K562 (cell line): ENCODE measurements around the gene NTN3. TPM values are rescaled to one million over a fixed set of nuclear protein-coding genes. Genes with fewer than 3 reads are reported as not detected.

ENCODE experiments used
- ATAC-seq: fragments of 200-7000 bp; cut with Tn5 transposase; 3 replicates; pipeline ENCODE4 v1.9.1; 2020; ENCODE audit warnings: moderate library complexity
- BruUV-seq: library from RNA; stranded (reverse); fragments of 400-500 nt; replicated peaks from 2 replicates; lab custom pipeline; 2021; lab: Mats Ljungman, UMichigan
- CTCF ChIA-PET: fragments of 300-600 bp; formaldehyde crosslinking; extraction: SDS; loops from one replicate; lab custom pipeline; 2021; ENCODE audit warnings: low intra/inter-chr PET ratio; lab: Yijun Ruan, JAX
- POLR2A ChIA-PET: fragments of 300-600, 350-650 bp; sonication (Branson Sonifier 250); formaldehyde crosslinking; extraction: SDS; loops from one replicate; lab custom pipeline; 2021; ENCODE audit warnings: antibody characterized with exemption, inconsistent platforms; lab: Yijun Ruan, JAX
- DNase-seq, 4 experiments: peaks; one replicate each; pipeline versions ENCODE4 v3.0.0 to v3.0.0-alpha.2; 2011 to 2018; ENCODE audit warnings: low spot score in 3 of 4, mixed read lengths in 3 of 4; ENCODE audit errors: extremely low read depth in 1 of 4
- FAIRE-seq: peaks from 2 replicates; lab custom pipeline; 2011; peaks lifted over from hg19 to GRCh38; lab: Jason Lieb, UNC
- H2AFZ ChIP-seq: 2 replicates; pipeline ENCODE4 v1.6.0; 2011; ENCODE audit warnings: low read depth, low read length, control low read depth, inconsistent platforms
- H3K27ac ChIP-seq: fragments of 200-600 bp; 3 replicates; pipeline ENCODE4 v1.8.0; 2011; ENCODE audit warnings: low read depth, mild to moderate bottlenecking, control low read depth, inconsistent platforms, low read length, moderate library complexity, mixed read lengths; ENCODE audit errors: extremely low read depth
- H3K27me3 ChIP-seq, 2 experiments: fragments of 300-600 bp in 1 of 2; 2 replicates in 1 of 2; 3 replicates in 1 of 2; pipeline versions ENCODE4 v1.6.0 to v1.8.0; 2011; ENCODE audit warnings: inconsistent platforms in 2 of 2, low read length in 2 of 2, mild to moderate bottlenecking in 1 of 2, mixed read lengths in 1 of 2, moderate library complexity in 1 of 2; ENCODE audit not compliant: control insufficient read depth in 2 of 2, insufficient read depth in 2 of 2
- H3K36me3 ChIP-seq: fragments of 300-600 bp; 3 replicates; pipeline ENCODE4 v1.8.0; 2011; ENCODE audit warnings: mild to moderate bottlenecking, low read length, inconsistent platforms; ENCODE audit not compliant: control insufficient read depth, insufficient read depth
- H3K4me1 ChIP-seq, 2 experiments: fragments of 200-600 bp in 1 of 2; replicated peaks in 1 of 2; 2 replicates in 1 of 2; 3 replicates in 1 of 2; pipeline versions ENCODE4 v1.5.1 to v1.8.0; 2011; ENCODE audit warnings: inconsistent platforms in 2 of 2, low read length in 2 of 2, mild to moderate bottlenecking in 1 of 2, mixed read lengths in 1 of 2, moderate library complexity in 1 of 2; ENCODE audit not compliant: control insufficient read depth in 2 of 2, insufficient read depth in 2 of 2
- H3K4me2 ChIP-seq: 2 replicates; pipeline ENCODE4 v1.6.1; 2011; ENCODE audit warnings: low read length, control low read depth, inconsistent platforms, mixed read lengths; ENCODE audit not compliant: insufficient read depth
- H3K4me3 ChIP-seq: fragments of 200-600 bp; sonication (generic), shearing (Covaris generic); 2 replicates; pipeline ENCODE4 v1.5.1; 2016; ENCODE audit warnings: control low read depth, inconsistent platforms
- H3K79me2 ChIP-seq: fragments of 200-600 bp; 3 replicates; pipeline ENCODE4 v1.8.0; 2011; ENCODE audit warnings: low read length, inconsistent platforms; ENCODE audit not compliant: control insufficient read depth, insufficient read depth
- H3K9ac ChIP-seq, 2 experiments: 2 replicates each; pipeline versions ENCODE4 v1.6.0 to v1.6.1; 2011; ENCODE audit warnings: low read depth in 2 of 2, low read length in 2 of 2, control low read depth in 1 of 2, inconsistent platforms in 1 of 2, mild to moderate bottlenecking in 1 of 2, mixed read lengths in 1 of 2; ENCODE audit not compliant: insufficient read depth in 1 of 2
- H3K9me1 ChIP-seq: one replicate; pipeline ENCODE4 v1.6.0; 2011; ENCODE audit warnings: inconsistent platforms, mild to moderate bottlenecking, low read length, moderate library complexity; ENCODE audit not compliant: control insufficient read depth, insufficient read depth
- H3K9me3 ChIP-seq: replicated peaks from 2 replicates; pipeline ENCODE4 v1.5.1; 2011; ENCODE audit warnings: low read depth, low read length, inconsistent platforms; ENCODE audit not compliant: control insufficient read depth, insufficient read depth
- H4K20me1 ChIP-seq: replicated peaks from 2 replicates; pipeline ENCODE4 v1.6.1; 2011; ENCODE audit warnings: low read length, inconsistent platforms, mixed read lengths; ENCODE audit not compliant: control insufficient read depth, insufficient read depth
- HCFC1 ChIP-seq: IDR thresholded peaks from 2 replicates; pipeline ENCODE4 v1.6.1; 2012; ENCODE audit warnings: low read depth, low read length, improper control_type of control experiment
- LARP7 ChIP-seq: fragments of 450-650 bp; IDR thresholded peaks from 2 replicates; pipeline ENCODE4 v1.6.1; 2016
- NCOR1 ChIP-seq: fragments of 450-650 bp; IDR thresholded peaks from 2 replicates; pipeline ENCODE4 v1.6.1; 2016; ENCODE audit warnings: mild to moderate bottlenecking, moderate library complexity
- RFX7 ChIP-seq: fragments of 250-450 bp; sonication (Bioruptor Pico); IDR thresholded peaks from 2 replicates; pipeline ENCODE4 v1.5.1; 2021; ENCODE audit warnings: mild to moderate bottlenecking
- SRF ChIP-seq, 2 experiments: fragments of 250-450, 450-650 bp in 1 of 2; sonication (Bioruptor Pico) in 1 of 2; sonication (generic) in 1 of 2; formaldehyde crosslinking; IDR thresholded peaks; 2 replicates each; pipeline versions ENCODE4 v1.5.0 to v1.5.1; 2020 to 2022; ENCODE audit warnings: mild to moderate bottlenecking in 1 of 2, missing genetic modification reagents in 1 of 2
- WGBS: fragments of 100-300 bp; shearing (Covaris generic); methylation state at CpG from one replicate; pipeline ENCODE4 v1.1.6; 2016; ENCODE audit warnings: low coverage, mixed read lengths; ENCODE audit not compliant: insufficient coverage; ENCODE audit errors: missing lambda C conversion rate; 5-methylcytosine and 5-hydroxymethylcytosine counted together
- in situ Hi-C: fragments of 300-500 bp; cut with MboI; formaldehyde crosslinking; loops from 4 replicates; pipeline ENCODE4 v1.15.0; 2018; ENCODE audit warnings: inconsistent platforms, mixed read lengths
- intact Hi-C: fragments of 100-400 bp; cut with micrococcal nuclease; formaldehyde crosslinking; loops from 2 replicates; pipeline ENCODE4 v1.14.2; 2022
- polyA plus RNA-seq, 8 experiments: library from polyadenylated mRNA; depleted of rRNA in 4 of 8; stranded (reverse) in 5 of 8; unstranded in 3 of 8; fragments of >200 nt; fragmentation: Nextera tagmentation in 2 of 8; fragmentation: Illumina TruSeq in 1 of 8; extraction: Ambion mirVana in 2 of 8; extraction: Trizol in 1 of 8; gene quantifications; 2 replicates each; pipeline versions ENCODE4 v1.2.1 to v1.2.3, GENCODE V29; 2011 to 2014; ENCODE audit warnings: inconsistent platforms in 1 of 8, missing spikeins in 1 of 8
- total RNA-seq, 7 experiments: library from RNA; depleted of rRNA in 6 of 7; stranded (reverse); fragments of >200 nt in 6 of 7; fragmentation: Illumina TruSeq in 2 of 7; extraction: Trizol in 2 of 7; gene quantifications; 2 replicates each; pipeline versions ENCODE4 v1.2.1 to v1.2.3, GENCODE V29; 2011 to 2021; ENCODE audit warnings: low replicate concordance in 1 of 7
- TF ChIP-seq, protein P1 (sequence below): fragments of 450-650 bp; formaldehyde crosslinking; IDR thresholded peaks from 2 replicates; pipeline ENCODE4 v1.4.0; 2020; ENCODE audit warnings: mild to moderate bottlenecking, mixed read lengths
- TF ChIP-seq, protein P2 (sequence below), 2 experiments: fragments of 450-650 bp in 1 of 2; sonication (generic) in 1 of 2; formaldehyde crosslinking; conservative IDR thresholded peaks; 2 replicates each; pipeline versions ENCODE4 v1.4.0 to v1.8.1; 2020 to 2022; ENCODE audit warnings: mild to moderate bottlenecking in 1 of 2, missing genetic modification reagents in 1 of 2
- TF ChIP-seq, protein P3 (sequence below): sonication (generic); formaldehyde crosslinking; IDR thresholded peaks from 2 replicates; pipeline ENCODE4 v1.4.0; 2020; ENCODE audit warnings: mild to moderate bottlenecking, missing genetic modification reagents

NTN3 gene
- total and polyA plus RNA-seq, 9 of the 15 experiments (the other 6 are each of a cell fraction or from before 2014, with no cell fraction given) = not detected

DNA sequence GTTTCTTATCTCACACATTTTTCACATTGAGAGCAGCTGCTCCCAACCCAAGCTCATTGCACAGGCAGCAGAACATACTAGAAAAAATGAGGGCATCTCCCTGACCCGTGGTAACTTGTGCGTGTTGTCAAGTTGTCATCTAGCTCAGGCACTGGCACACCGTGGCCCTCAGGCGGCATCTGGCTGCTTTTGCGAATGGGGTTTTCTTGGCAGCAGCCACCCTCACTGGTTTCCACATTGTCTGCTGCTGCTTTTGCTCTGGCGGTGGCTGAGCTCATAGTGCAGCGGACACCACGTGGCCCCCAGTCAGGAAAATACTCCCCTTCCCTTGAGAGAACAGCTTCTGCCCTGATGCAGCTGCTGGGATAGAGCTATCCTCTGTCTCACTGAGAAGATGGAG, 20.6 kb upstream of the NTN3 start:
- Histone ChIP-seq H3K9ac (peak overlapping the region in 1 of 2 experiments; percentile 58; a peak in 1 of 4 replicates), H3K9me3 (no peaks in the 10 kb centered on the region), H3K4me3 (no peak overlapping the region), H3K36me3 (peaks cover 91% of the 10 kb centered on the region; the same call in 2 of the 3 replicates), H3K79me2 (no peaks in the 10 kb centered on the region), H3K4me1 (peaks cover 0 to 33% of the 10 kb centered on the region in 2 experiments; a peak in 2 of 5 replicates), H2AFZ (no peak overlapping the region), H3K27ac (no peak overlapping the region), H3K9me1 (no peaks in the 10 kb centered on the region), H3K27me3 (no peaks in the 10 kb centered on the region; a peak in 1 of 5 replicates), H4K20me1 (no peaks in the 10 kb centered on the region), H3K4me2 (no peak overlapping the region)
- 93% methylated on average over 6 of the region's 8 CpGs for WGBS
- ChIA-PET CTCF (interaction anchor here (0.6 kb wide), 1 partner anchor 59 kb away, joined by 3 read pairs; no protein-coding TSS in a partner anchor), POLR2A (interaction anchor here (0.6 to 2.2 kb wide), 5 partner anchors 9 to 21 kb away, joined by 3 to 10 read pairs (median 5); no protein-coding TSS in a partner anchor)
- no TSS peak for BruUV-seq
- in situ Hi-C loops = no loop called here
- DNase-seq (no peak), ATAC-seq (no peak), FAIRE-seq (no peak)
- no peak for TF ChIP-seq HCFC1
- TF ChIP-seq, protein P1, sequence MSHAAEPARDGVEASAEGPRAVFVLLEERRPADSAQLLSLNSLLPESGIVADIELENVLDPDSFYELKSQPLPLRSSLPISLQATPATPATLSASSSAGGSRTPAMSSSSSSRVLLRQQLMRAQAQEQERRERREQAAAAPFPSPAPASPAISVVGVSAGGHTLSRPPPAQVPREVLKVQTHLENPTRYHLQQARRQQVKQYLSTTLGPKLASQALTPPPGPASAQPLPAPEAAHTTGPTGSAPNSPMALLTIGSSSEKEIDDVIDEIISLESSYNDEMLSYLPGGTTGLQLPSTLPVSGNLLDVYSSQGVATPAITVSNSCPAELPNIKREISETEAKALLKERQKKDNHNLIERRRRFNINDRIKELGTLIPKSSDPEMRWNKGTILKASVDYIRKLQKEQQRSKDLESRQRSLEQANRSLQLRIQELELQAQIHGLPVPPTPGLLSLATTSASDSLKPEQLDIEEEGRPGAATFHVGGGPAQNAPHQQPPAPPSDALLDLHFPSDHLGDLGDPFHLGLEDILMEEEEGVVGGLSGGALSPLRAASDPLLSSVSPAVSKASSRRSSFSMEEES = no peak
- TF ChIP-seq LARP7 = no peak
- TF ChIP-seq RFX7 (CRISPR knock-in tag) = no peak
- no peak for TF ChIP-seq SRF (CRISPR knock-in tag; IDR thresholded peaks at IDR 0.05)
- TF ChIP-seq, protein P2, sequence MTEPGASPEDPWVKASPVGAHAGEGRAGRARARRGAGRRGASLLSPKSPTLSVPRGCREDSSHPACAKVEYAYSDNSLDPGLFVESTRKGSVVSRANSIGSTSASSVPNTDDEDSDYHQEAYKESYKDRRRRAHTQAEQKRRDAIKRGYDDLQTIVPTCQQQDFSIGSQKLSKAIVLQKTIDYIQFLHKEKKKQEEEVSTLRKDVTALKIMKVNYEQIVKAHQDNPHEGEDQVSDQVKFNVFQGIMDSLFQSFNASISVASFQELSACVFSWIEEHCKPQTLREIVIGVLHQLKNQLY (CRISPR knock-in tag; conservative IDR thresholded peaks at IDR 0.05) = no peak
- TF ChIP-seq NCOR1 = no peak
- TF ChIP-seq, protein P3, sequence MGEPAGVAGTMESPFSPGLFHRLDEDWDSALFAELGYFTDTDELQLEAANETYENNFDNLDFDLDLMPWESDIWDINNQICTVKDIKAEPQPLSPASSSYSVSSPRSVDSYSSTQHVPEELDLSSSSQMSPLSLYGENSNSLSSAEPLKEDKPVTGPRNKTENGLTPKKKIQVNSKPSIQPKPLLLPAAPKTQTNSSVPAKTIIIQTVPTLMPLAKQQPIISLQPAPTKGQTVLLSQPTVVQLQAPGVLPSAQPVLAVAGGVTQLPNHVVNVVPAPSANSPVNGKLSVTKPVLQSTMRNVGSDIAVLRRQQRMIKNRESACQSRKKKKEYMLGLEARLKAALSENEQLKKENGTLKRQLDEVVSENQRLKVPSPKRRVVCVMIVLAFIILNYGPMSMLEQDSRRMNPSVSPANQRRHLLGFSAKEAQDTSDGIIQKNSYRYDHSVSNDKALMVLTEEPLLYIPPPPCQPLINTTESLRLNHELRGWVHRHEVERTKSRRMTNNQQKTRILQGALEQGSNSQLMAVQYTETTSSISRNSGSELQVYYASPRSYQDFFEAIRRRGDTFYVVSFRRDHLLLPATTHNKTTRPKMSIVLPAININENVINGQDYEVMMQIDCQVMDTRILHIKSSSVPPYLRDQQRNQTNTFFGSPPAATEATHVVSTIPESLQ = no peak
- intact Hi-C loops = no loop called here
